GM18517 (cell line): ENCODE results near the gene CHTF18.

ENCODE experiments used
- ATAC-seq: cut with Tn5 transposase; IDR thresholded peaks from one replicate; pipeline ENCODE4 v1.9.1; 2021; ENCODE audit warnings: mild to moderate bottlenecking, moderate library complexity; ENCODE audit not compliant: unreplicated experiment

CHTF18 gene

GRCh38 chr16:790086-790485 lies 1.7 kb downstream of the CHTF18 start:
- no peak for ATAC-seq

- no peak for ATAC-seq
These were observed 2.7 kb downstream of the CHTF18 start for GRCh38 chr16:791131-791530.

GRCh38 chr16:792221-792995 lies 4.0 kb downstream of the CHTF18 start:
- ATAC-seq = no peak

GRCh38 chr16:793414-793813 lies 5.0 kb downstream of the CHTF18 start:
- no peak for ATAC-seq

GRCh38 chr16:794091-794822 lies 5.8 kb downstream of the CHTF18 start:
- no peak for ATAC-seq

GRCh38 chr16:794853-795466 lies 6.5 kb downstream of the CHTF18 start:
- no peak for ATAC-seq

GRCh38 chr16:795580-796229 lies 7.3 kb downstream of the CHTF18 start:
- no peak for ATAC-seq

GRCh38 chr16:796296-797119 lies 8.1 kb downstream of the CHTF18 start:
- no peak for ATAC-seq

GRCh38 chr16:797120-797420 lies 8.7 kb downstream of the CHTF18 start:
- ATAC-seq = no peak

- no peak for ATAC-seq
These were observed 9.3 kb downstream of the CHTF18 start for GRCh38 chr16:797686-798085.

GRCh38 chr16:798666-799065 lies 10.2 kb downstream of the CHTF18 start:
- ATAC-seq = no peak

- ATAC-seq = no peak
These were observed 10.9 kb downstream of the CHTF18 start for GRCh38 chr16:799111-799947.

GRCh38 chr16:799948-800833 lies 11.8 kb downstream of the CHTF18 start, which contains the start of gene GNG13:
GNG13 (minus strand) TSS chr16:800734; CDS start chr16:799077, 1,657 bp downstream.
- ATAC-seq = no peak

- no peak for ATAC-seq
These were observed 12.6 kb downstream of the CHTF18 start for GRCh38 chr16:800834-801511.

- no peak for ATAC-seq
These were observed 13.4 kb downstream of the CHTF18 start for GRCh38 chr16:801584-802363.

GRCh38 chr16:802461-802860 lies 14.0 kb downstream of the CHTF18 start:
- no peak for ATAC-seq
